Measurements from ENCODE around the gene B9D2. TPM values are rescaled to one million over a fixed set of nuclear protein-coding genes. Genes with fewer than 3 reads are reported as not detected.
"Not testable (repeated sequence)": the region's sequence is repeated elsewhere in the genome, so short reads cannot be mapped to it uniquely, and the experiment has no call there.

B9D2 gene
- total RNA-seq, 2 experiments from 2014 or later: 11.5 to 13.0 TPM

GRCh38 chr19:41376998-41377365 lies 13.0 kb upstream of the B9D2 start:
- peaks cover 3% of the 10 kb centered on the region for H3K36me3 Mint-ChIP-seq
- POLR2A ChIA-PET: interaction anchor here (0.6 to 1.0 kb wide), 2 partner anchors 13 to 17 kb away, joined by 3 to 6 read pairs; partner anchors contain the start of gene B9D2
- DNase-seq: no peak
- peak overlapping the region; percentile 70 for H3K4me3 Mint-ChIP-seq
- no peaks in the 10 kb centered on the region for H3K9me3 Mint-ChIP-seq
- H3K27me3 Mint-ChIP-seq: no peaks in the 10 kb centered on the region
- H3K4me1 Mint-ChIP-seq: peaks cover 12% of the 10 kb centered on the region
- H3K27ac Mint-ChIP-seq: peak overlapping the region; percentile 60
- ATAC-seq (ENCODE audit: low read depth): no peak

DNA sequence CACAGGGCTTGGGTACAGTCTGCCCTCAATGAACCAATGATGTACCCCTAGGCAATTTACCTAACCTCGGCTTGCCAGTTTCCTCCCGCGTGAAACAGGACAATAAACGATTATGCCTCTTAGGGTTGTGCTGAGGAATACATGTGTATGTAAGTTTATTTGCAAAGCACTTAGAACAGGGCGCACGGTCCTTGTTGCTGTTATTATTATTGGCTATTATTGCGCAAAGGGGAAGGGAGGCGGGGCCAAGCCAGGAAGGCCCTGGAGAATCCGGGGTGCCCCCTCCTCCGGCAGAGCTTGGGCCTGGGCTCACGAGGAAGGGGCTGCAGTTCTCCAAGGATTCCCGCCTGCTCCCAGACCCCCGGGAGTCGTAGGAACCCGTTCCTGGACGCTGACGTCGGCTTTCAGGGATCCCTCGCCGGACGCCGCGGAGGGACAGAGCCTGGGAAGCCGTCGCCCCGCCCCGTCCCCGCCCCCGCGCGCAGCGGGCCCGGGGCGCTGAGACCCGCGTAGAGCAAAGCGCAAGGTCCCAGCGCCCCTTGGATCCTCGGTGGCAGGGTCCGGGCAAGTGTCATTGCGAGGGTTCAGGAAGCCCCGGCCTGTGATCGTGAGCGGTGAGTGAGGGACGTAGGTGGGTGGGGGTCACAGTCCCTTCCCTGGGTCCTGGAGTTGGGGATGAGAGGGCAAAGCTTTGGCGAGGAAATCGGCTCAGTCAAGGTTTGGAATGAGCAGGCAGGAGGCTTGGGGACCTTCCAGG lies 12.5 kb upstream of the B9D2 start, which contains the start of gene TMEM91:
TMEM91 (plus strand) TSS at position 293 of the 757 bp plus-strand sequence. CDS start 1,777 bp downstream, outside the sequence.
- ATAC-seq (ENCODE audit: low read depth) (peak; percentile 35), DNase-seq (peak; percentile 41)
- POLR2A ChIA-PET: interaction anchor here (0.6 to 1.0 kb wide), 3 partner anchors 12 to 28 kb away, joined by 3 to 6 read pairs (median 3); partner anchors contain the start of gene B9D2
- Mint-ChIP-seq H3K27ac (peak within 1 kb of the TSS; percentile 60), H3K27me3 (no peaks in the 10 kb centered on the region), H3K4me1 (peaks cover 13% of the 10 kb centered on the region), H3K36me3 (peaks cover 4% of the 10 kb centered on the region), H3K4me3 (peak within 1 kb of the TSS; percentile 70), H3K9me3 (no peaks in the 10 kb centered on the region)

DNA sequence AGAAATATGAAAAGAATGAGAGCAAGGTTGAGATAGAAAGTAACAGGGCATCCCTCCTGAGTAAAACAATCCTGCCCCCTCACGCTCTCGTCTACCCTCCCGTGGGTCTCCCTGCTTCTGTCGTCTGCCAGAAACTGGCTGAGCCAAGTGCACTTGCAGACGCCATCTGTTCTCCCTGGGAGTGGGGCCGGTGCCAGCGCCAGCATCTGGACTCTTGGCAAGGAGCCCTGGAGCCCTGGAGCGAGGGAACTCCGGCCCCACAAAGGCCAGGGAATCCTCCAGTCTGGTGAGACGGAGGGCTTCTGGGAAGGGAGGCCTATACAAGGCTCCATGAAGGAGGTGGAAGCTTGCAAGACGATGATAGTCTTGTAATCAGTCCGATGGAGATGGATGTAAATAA lies 10.0 kb upstream of the B9D2 start:
- H3K36me3 Mint-ChIP-seq: peaks cover 7% of the 10 kb centered on the region
- DNase-seq: no peak
- H3K4me3 Mint-ChIP-seq: no peak overlapping the region
- no peaks in the 10 kb centered on the region for H3K9me3 Mint-ChIP-seq
- H3K4me1 Mint-ChIP-seq: peaks cover 15% of the 10 kb centered on the region
- no peaks in the 10 kb centered on the region for H3K27me3 Mint-ChIP-seq
- H3K27ac Mint-ChIP-seq: no peak overlapping the region
- no peak for ATAC-seq (ENCODE audit: low read depth)
- POLR2A ChIA-PET: no interaction called here

- Mint-ChIP-seq H3K36me3 (peaks cover 6% of the 10 kb centered on the region), H3K4me1 (peaks cover 14% of the 10 kb centered on the region), H3K27ac (no peak overlapping the region), H3K27me3 (no peaks in the 10 kb centered on the region), H3K4me3 (no peak overlapping the region), H3K9me3 (no peaks in the 10 kb centered on the region)
- ATAC-seq (ENCODE audit: low read depth): no peak
- no peak for DNase-seq
- POLR2A ChIA-PET: no interaction called here
Observed at GRCh38 chr19:41372501-41372900, 8.6 kb upstream of the B9D2 start.

- POLR2A ChIA-PET: interaction anchor here (1.3 kb wide), 1 partner anchor 14 kb away, joined by 3 read pairs; no protein-coding TSS in a partner anchor
- H3K27me3 Mint-ChIP-seq: no peaks in the 10 kb centered on the region
- no peak for ATAC-seq (ENCODE audit: low read depth)
- DNase-seq: no peak
- H3K27ac Mint-ChIP-seq: no peak overlapping the region
- H3K9me3 Mint-ChIP-seq: no peaks in the 10 kb centered on the region
- H3K4me1 Mint-ChIP-seq: peaks cover 9% of the 10 kb centered on the region
- H3K36me3 Mint-ChIP-seq: peaks cover 6% of the 10 kb centered on the region
- H3K4me3 Mint-ChIP-seq: no peak overlapping the region
Observed at GRCh38 chr19:41371541-41371940, 7.6 kb upstream of the B9D2 start.

DNA sequence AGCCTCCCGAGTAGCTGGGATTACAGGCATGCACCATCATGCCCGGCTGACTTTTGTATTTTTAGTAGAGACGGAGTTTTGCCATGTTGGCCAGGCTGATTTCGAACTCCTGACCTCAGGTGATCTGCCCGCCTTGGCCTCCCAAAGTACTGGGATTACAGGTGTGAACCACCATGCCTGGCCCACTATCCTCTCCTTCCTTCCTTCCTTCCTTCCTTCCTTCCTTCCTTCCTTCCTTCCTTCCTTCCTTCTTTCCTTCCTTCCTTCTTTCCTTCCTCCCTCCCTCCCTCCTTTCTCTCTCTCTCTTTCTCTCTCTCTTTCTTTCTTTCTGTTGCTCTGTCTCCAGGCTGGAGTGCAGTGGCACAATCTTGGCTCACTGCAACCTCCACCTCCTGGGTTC lies 7.2 kb upstream of the B9D2 start:
- not testable (repeated sequence) for H3K9me3 Mint-ChIP-seq; H3K27ac Mint-ChIP-seq; H3K27me3 Mint-ChIP-seq; DNase-seq; ATAC-seq (ENCODE audit: low read depth); H3K36me3 Mint-ChIP-seq; H3K4me1 Mint-ChIP-seq; H3K4me3 Mint-ChIP-seq
- POLR2A ChIA-PET: interaction anchor here (1.3 kb wide), 1 partner anchor 13 kb away, joined by 3 read pairs; no protein-coding TSS in a partner anchor

DNA sequence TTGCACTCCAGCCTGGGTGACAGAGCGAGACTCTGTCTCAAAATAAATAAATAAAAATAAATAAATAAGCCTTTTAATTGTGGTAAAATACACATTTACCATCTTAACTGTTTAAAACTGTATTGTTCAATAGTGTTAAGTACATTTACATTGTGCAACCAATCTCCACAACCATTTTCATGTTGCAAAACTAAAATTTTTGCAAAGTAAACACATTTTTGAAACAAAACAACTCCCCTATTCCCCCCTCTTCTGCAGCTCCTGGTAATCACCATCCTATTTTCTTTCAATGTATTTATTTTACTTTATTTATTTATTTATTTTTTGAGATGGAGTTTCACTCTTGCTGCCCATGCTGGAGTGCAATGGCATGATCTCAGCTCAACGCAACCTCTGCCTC lies 5.8 kb upstream of the B9D2 start:
- DNase-seq (no peak), ATAC-seq (ENCODE audit: low read depth) (no peak)
- Mint-ChIP-seq H3K36me3 (peaks cover 7% of the 10 kb centered on the region), H3K27me3 (no peaks in the 10 kb centered on the region), H3K27ac (no peak overlapping the region), H3K4me3 (no peak overlapping the region), H3K9me3 (no peaks in the 10 kb centered on the region), H3K4me1 (peaks cover 10% of the 10 kb centered on the region)
- POLR2A ChIA-PET: interaction anchor here (0.7 kb wide), 1 partner anchor 391 kb away, joined by 4 read pairs; no protein-coding TSS in a partner anchor

- Mint-ChIP-seq H3K27ac (no peak overlapping the region), H3K27me3 (no peaks in the 10 kb centered on the region), H3K36me3 (peaks cover 7% of the 10 kb centered on the region), H3K9me3 (no peaks in the 10 kb centered on the region), H3K4me1 (peaks cover 18% of the 10 kb centered on the region), H3K4me3 (no peak overlapping the region)
- ATAC-seq (ENCODE audit: low read depth) (no peak), DNase-seq (no peak)
- POLR2A ChIA-PET: interaction anchor here (0.8 to 0.9 kb wide), 2 partner anchors 9 to 11 kb away, joined by 3 read pairs; no protein-coding TSS in a partner anchor
Observed at GRCh38 chr19:41367848-41368301, 3.9 kb upstream of the B9D2 start.

GRCh38 chr19:41366089-41366488 lies 2.1 kb upstream of the B9D2 start:
- Mint-ChIP-seq H3K36me3 (peaks cover 7% of the 10 kb centered on the region), H3K27me3 (no peaks in the 10 kb centered on the region), H3K27ac (no peak overlapping the region), H3K4me3 (no peak overlapping the region), H3K9me3 (no peaks in the 10 kb centered on the region), H3K4me1 (peaks cover 21% of the 10 kb centered on the region)
- ATAC-seq (ENCODE audit: low read depth): no peak
- DNase-seq: no peak
- POLR2A ChIA-PET: interaction anchor here (0.7 to 4.4 kb wide), 7 partner anchors 8 to 588 kb away, joined by 3 to 64 read pairs (median 3); partner anchors contain the start of gene TGFB1

DNA sequence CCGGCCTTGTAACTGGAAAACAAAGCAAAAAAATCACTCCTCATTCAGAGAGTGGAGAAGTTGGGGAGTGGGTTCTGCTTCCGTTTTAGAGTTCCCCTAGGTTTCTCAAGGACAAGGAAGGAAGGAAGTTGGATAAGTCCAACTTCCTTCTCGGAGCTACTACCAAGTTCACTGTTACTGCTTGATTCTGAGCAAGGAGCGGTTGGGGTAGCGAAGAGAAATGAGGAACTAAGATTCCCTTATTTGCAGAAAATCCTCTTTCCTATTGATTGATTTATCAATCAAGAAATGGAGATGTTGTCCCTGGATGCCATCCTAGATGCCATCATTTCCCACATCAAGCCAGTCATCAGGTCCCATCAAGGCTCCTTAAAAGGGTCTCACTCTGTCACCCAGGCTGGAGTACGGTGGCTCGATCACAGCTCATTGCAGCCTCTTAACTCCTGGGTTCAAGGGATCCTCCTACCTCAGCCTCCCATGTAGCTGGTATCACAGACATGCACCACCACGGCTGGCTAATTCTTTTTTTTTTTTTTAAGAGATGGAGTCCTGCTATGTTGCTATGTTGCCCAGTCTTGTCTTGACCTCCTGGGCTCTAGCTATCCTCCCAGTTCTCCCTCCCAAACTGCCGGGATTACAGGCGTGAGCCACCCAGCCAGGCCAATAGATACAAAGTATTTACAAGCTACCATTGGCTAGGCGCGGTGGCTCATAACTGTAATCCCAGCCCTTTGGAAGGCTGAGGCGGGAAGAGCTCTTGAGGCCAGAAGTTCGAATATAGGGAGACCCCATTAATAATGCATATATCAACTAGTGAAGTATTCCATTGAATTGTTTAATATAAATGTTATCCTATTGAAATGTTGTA lies 809 bp upstream of the B9D2 start:
- DNase-seq (no peak), ATAC-seq (ENCODE audit: low read depth) (no peak)
- Mint-ChIP-seq H3K36me3 (peaks cover 10% of the 10 kb centered on the region), H3K9me3 (no peaks in the 10 kb centered on the region), H3K4me3 (peak overlapping the region; percentile 98), H3K4me1 (peaks cover 24% of the 10 kb centered on the region), H3K27ac (peak overlapping the region; percentile 99), H3K27me3 (no peaks in the 10 kb centered on the region)
- POLR2A ChIA-PET: interaction anchor here (0.7 to 4.4 kb wide), 13 partner anchors 11 to 184 kb away, joined by 3 to 64 read pairs (median 6); partner anchors contain the start of genes CCDC97, DMAC2, HNRNPUL1 and TGFB1

GRCh38 chr19:41363371-41363752 lies 587 bp downstream of the B9D2 start:
- no peak for DNase-seq
- POLR2A ChIA-PET: interaction anchor here (0.6 to 4.4 kb wide), 14 partner anchors 10 to 168 kb away, joined by 3 to 64 read pairs (median 5); partner anchors contain the start of genes CCDC97, DMAC2, HNRNPUL1 and TGFB1
- Mint-ChIP-seq H3K27me3 (no peaks in the 10 kb centered on the region), H3K4me3 (peak overlapping the region; percentile 98), H3K27ac (peak overlapping the region; percentile 99), H3K36me3 (peaks cover 11% of the 10 kb centered on the region), H3K4me1 (peaks cover 28% of the 10 kb centered on the region), H3K9me3 (no peaks in the 10 kb centered on the region)
- no peak for ATAC-seq (ENCODE audit: low read depth)

GRCh38 chr19:41362143-41362847 lies 1.7 kb downstream of the B9D2 start:
- DNase-seq (no peak), ATAC-seq (ENCODE audit: low read depth) (no peak)
- H3K27ac Mint-ChIP-seq: peak overlapping the region; percentile 99
- POLR2A ChIA-PET: interaction anchor here (0.8 to 4.4 kb wide), 4 partner anchors 9 to 77 kb away, joined by 3 to 64 read pairs (median 12); partner anchors contain the start of genes CCDC97, DMAC2 and TGFB1
- H3K27me3 Mint-ChIP-seq: no peaks in the 10 kb centered on the region
- peak overlapping the region; percentile 98 for H3K4me3 Mint-ChIP-seq
- H3K36me3 Mint-ChIP-seq: peaks cover 11% of the 10 kb centered on the region
- no peaks in the 10 kb centered on the region for H3K9me3 Mint-ChIP-seq
- H3K4me1 Mint-ChIP-seq: peaks cover 38% of the 10 kb centered on the region
